ENCODE data around the gene TSEN54. TPM values are rescaled to one million over a fixed set of nuclear protein-coding genes. Genes with fewer than 3 reads are reported as not detected.

TSEN54 gene
- total RNA-seq, 1 experiment from 2014 or later: 44.5 TPM

- Histone ChIP-seq H2BK12ac (ENCODE audit: insufficient read length, low read depth, low read length) (no peak overlapping the region), H3K79me2 (ENCODE audit: insufficient read depth, low read length) (no peaks in the 10 kb centered on the region), H3K9me3 (ENCODE audit: control insufficient read depth, low read depth, low read length) (no peaks in the 10 kb centered on the region), H2BK20ac (ENCODE audit: low read depth, low read length, poor library complexity, severe bottlenecking) (no peak overlapping the region), H3T11ph (ENCODE audit: low read length) (no peak overlapping the region), H3K23ac (ENCODE audit: insufficient read length, low read depth, low read length) (no peak overlapping the region), H2AK5ac (ENCODE audit: insufficient read length, low read length) (no peak overlapping the region), H3K23me2 (ENCODE audit: insufficient read length, low read depth, low read length, poor library complexity, severe bottlenecking) (no peaks in the 10 kb centered on the region), H4K8ac (replicated peaks; ENCODE audit: insufficient read length, low read depth, low read length) (no peak overlapping the region), H2AFZ (ENCODE audit: low read length) (no peak overlapping the region), H2BK5ac (ENCODE audit: insufficient read length, low read length) (no peak overlapping the region), H3K14ac (ENCODE audit: insufficient read depth, low read length) (no peak overlapping the region; the same call in 1 of the 2 replicates), H4K20me1 (ENCODE audit: control insufficient read depth, insufficient read depth, insufficient read length) (no peaks in the 10 kb centered on the region), H3K4me2 (ENCODE audit: insufficient read depth, insufficient read length, low read length) (no peak overlapping the region), H2BK15ac (ENCODE audit: low read depth, low read length) (no peak overlapping the region), H3K4me1 (ENCODE audit: insufficient read depth, low read length) (no peaks in the 10 kb centered on the region), H3K56ac (ENCODE audit: insufficient read length, low read depth, low read length) (no peak overlapping the region), H4K91ac (ENCODE audit: insufficient read length, low read depth, low read length) (no peak overlapping the region), H4K5ac (ENCODE audit: insufficient read length, low read depth, low read length) (no peak overlapping the region), H3K4ac (ENCODE audit: low read depth, low read length) (no peak overlapping the region), H2BK120ac (ENCODE audit: low read depth, low read length, poor library complexity, severe bottlenecking) (no peak overlapping the region), H3K27me3 (ENCODE audit: insufficient read depth, low read length) (no peaks in the 10 kb centered on the region), H3K9ac (ENCODE audit: extremely low read depth, insufficient read length, low read length) (no peak overlapping the region), H3K18ac (ENCODE audit: insufficient read length, low read depth, low read length) (no peak overlapping the region), H3K79me1 (ENCODE audit: insufficient read depth, low read depth, low read length, poor library complexity, severe bottlenecking) (no peaks in the 10 kb centered on the region), H3K27ac (ENCODE audit: insufficient read length, low read depth, low read length) (no peak overlapping the region)
- Mint-ChIP-seq H3K27me3 (ENCODE audit: low read depth) (no peaks in the 10 kb centered on the region; the same call in 1 of the 2 replicates), H3K4me1 (no peaks in the 10 kb centered on the region), H3K9me3 (no peaks in the 10 kb centered on the region), H3K27ac (peak overlapping the region in 1 of 3 experiments; percentile 68; a peak in 2 of 7 replicates), H3K4me3 (no peak overlapping the region), H3K36me3 (ENCODE audit: insufficient read depth in 1 of 3, low read depth in 3 of 3) (peaks cover 0 to 51% (median 49%) of the 10 kb centered on the region in 3 experiments; a peak in 5 of 7 replicates)
- WGBS (ENCODE audit: extremely low coverage, insufficient read length, low lambda C conversion rate): no CpG with 5 or more reads among the region's 11 CpGs
- no peak for DNase-seq
- no peak for TF ChIP-seq CTCF (conservative IDR thresholded peaks at IDR 0.05)
Measured at GRCh38 chr17:75496005-75496404, 20.3 kb upstream of the TSEN54 start.

Measured in H9 (cell line).